Gastrocnemius medialis (tissue), 4 donors: ENCODE results near the gene C19orf44. TPM values are rescaled to one million over a fixed set of nuclear protein-coding genes. Genes with fewer than 3 reads are reported as not detected.
A peak's percentile ranks its signal among the peaks of the same experiment; 100 is the strongest.

Source experiments
- ATAC-seq, 2 donors: fragments of 150-250 bp; one replicate each; pipeline ENCODE4 v1.9.1; 2016
- DNase-seq, 2 donors: peaks; one replicate each; pipeline ENCODE4 v3.0.0-alpha.2; 2019
- H3K27ac ChIP-seq, 4 donors: fragments of 200-600 bp; sonication (generic); 1 replicate in 1 of 4; 2 replicates in 3 of 4; pipeline ENCODE4 v1.5.1; 2016 to 2018; ENCODE audit warnings: mild to moderate bottlenecking in 2 of 4, moderate library complexity in 1 of 4
- H3K27me3 ChIP-seq, 3 donors: fragments of 200-600 bp; sonication (generic) in 2 of 3; 1 replicate in 1 of 3; 2 replicates in 2 of 3; pipeline versions ENCODE4 v1.5.1 to v1.6.0; 2016 to 2019; ENCODE audit warnings: mild to moderate bottlenecking in 1 of 3, moderate library complexity in 1 of 3
- H3K36me3 ChIP-seq, 2 donors: fragments of 200-600 bp; sonication (generic) in 1 of 2; one replicate each; pipeline ENCODE4 v1.5.1; 2017 to 2018
- H3K4me1 ChIP-seq, 2 donors: fragments of 200-600 bp; sonication (generic) in 1 of 2; one replicate each; pipeline ENCODE4 v1.5.1; 2016 to 2017; ENCODE audit warnings: mild to moderate bottlenecking in 2 of 2
- H3K4me3 ChIP-seq, 4 donors: fragments of 200-600 bp; sonication (generic) in 3 of 4; 1 replicate in 1 of 4; 2 replicates in 3 of 4; pipeline ENCODE4 v1.5.1; 2016 to 2019; ENCODE audit warnings: mild to moderate bottlenecking in 2 of 4
- H3K9me3 ChIP-seq, 3 donors: fragments of 200-600 bp; sonication (generic) in 2 of 3; 1 replicate in 1 of 3; 2 replicates in 2 of 3; pipeline ENCODE4 v1.5.1; 2016 to 2019
- POLR2A ChIP-seq, 2 donors: fragments of 450-650 bp; IDR thresholded peaks; one replicate each; pipeline ENCODE4 v1.6.1; 2017; ENCODE audit warnings: antibody characterized with exemption in 2 of 2, mild to moderate bottlenecking in 2 of 2, moderate library complexity in 2 of 2
- in situ Hi-C, 4 donors: fragments of 200-750 bp; cut with MboI; loops; one replicate each; pipeline versions ENCODE4 v1.15.0 to v1.8.0; 2017; ENCODE audit warnings: low sequenced_read_pairs in 4 of 4
- intact Hi-C: fragments of 100-400 bp; cut with DNase I; formaldehyde crosslinking; loops from one replicate; pipeline ENCODE4 v1.15.1; 2023; ENCODE audit warnings: low total_unique reads
- total RNA-seq, 4 donors: library from RNA; depleted of rRNA; stranded (reverse); fragments of >200 nt; gene quantifications; one replicate each; pipeline versions ENCODE4 v1.1.0 to v1.2.3, GENCODE V29; 2016
- TF ChIP-seq, protein P1 (sequence below), 5 experiments: fragments of 450-650 bp in 3 of 5; fragments of 200-600 bp in 2 of 5; sonication (generic) in 2 of 5; IDR thresholded peaks in 4 of 5; conservative IDR thresholded peaks in 1 of 5; 1 replicate in 4 of 5; 2 replicates in 1 of 5; pipeline ENCODE4 v1.5.1; 2016 to 2019; ENCODE audit warnings: antibody characterized with exemption in 5 of 5, mild to moderate bottlenecking in 3 of 5, moderate library complexity in 3 of 5

The C19orf44 gene
- total RNA-seq, 4 donors from 2014 or later: 4.1 to 7.1 (median 5.0) TPM

DNA sequence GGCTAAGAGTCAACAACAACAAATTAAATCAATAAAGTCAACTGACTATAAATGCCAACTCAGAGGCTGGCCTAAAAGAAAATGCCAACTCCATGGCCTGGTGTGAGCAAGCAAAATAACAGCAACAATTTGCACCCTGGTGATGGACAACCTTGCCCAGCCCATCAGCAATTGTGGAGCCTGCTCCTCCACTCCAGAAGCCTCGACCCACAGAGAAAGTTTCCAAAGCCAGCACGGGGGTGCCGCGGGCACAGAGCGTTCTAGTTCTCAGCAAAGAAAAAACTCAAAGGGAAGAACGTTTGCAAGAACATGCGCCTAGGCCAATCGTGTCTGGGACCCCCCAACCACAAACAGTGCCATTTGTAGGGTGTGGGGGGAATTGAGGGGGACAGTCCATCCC lies 35.7 kb upstream of the C19orf44 start:
- Histone ChIP-seq H3K4me1 (peaks cover 90 to 93% of the 10 kb centered on the region in 2 donors), H3K9me3 (no peaks in the 10 kb centered on the region), H3K4me3 (no peak overlapping the region), H3K27me3 (no peaks in the 10 kb centered on the region), H3K27ac (peak overlapping the region; percentile 91 to 99 (median 96)), H3K36me3 (no peaks in the 10 kb centered on the region)
- in situ Hi-C loops (loop anchor here in 2 of 4 donors (25.0 kb wide), 1 partner anchor 1577 kb away; no protein-coding TSS in a partner anchor), intact Hi-C loops (loop anchor here (10.0 kb wide), 1 partner anchor 1146 kb away; no protein-coding TSS in a partner anchor)
- no peak for ATAC-seq
- DNase-seq: no peak
- TF ChIP-seq POLR2A (IDR thresholded peaks at IDR 0.05): no peak
- TF ChIP-seq, protein P1, sequence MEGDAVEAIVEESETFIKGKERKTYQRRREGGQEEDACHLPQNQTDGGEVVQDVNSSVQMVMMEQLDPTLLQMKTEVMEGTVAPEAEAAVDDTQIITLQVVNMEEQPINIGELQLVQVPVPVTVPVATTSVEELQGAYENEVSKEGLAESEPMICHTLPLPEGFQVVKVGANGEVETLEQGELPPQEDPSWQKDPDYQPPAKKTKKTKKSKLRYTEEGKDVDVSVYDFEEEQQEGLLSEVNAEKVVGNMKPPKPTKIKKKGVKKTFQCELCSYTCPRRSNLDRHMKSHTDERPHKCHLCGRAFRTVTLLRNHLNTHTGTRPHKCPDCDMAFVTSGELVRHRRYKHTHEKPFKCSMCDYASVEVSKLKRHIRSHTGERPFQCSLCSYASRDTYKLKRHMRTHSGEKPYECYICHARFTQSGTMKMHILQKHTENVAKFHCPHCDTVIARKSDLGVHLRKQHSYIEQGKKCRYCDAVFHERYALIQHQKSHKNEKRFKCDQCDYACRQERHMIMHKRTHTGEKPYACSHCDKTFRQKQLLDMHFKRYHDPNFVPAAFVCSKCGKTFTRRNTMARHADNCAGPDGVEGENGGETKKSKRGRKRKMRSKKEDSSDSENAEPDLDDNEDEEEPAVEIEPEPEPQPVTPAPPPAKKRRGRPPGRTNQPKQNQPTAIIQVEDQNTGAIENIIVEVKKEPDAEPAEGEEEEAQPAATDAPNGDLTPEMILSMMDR (IDR thresholded peaks at IDR 0.05 in 4 of 5, conservative IDR thresholded peaks at IDR 0.05 in 1 of 5): no peak

DNA sequence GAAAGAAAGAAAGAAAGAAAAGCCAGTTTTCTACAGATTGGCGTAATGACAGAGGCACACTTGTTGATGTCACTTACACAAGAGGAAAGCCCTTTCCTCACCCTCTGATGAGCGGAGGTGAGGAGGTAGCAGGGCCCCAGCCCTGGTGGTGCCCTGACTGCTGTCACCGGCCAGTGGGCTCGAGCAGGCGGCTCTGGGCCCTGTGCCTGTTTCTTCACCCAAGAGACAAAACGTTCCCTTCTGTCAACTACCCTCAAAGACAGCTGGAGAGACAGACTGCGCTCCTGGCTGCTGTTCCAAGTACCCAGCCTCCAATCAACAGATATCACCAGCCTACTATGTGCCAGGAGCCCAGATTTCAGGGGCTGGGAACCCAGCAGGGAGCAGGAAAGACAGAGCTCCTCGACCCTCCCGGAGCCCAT lies 34.6 kb upstream of the C19orf44 start:
- ATAC-seq (peak; percentile 49 to 61), DNase-seq (peak; percentile 94 to 97)
- H3K36me3 ChIP-seq: no peaks in the 10 kb centered on the region
- peak; percentile 79 to 87 for TF ChIP-seq POLR2A (IDR thresholded peaks at IDR 0.05)
- TF ChIP-seq, protein P1 (IDR thresholded peaks at IDR 0.05 in 4 of 5, conservative IDR thresholded peaks at IDR 0.05 in 1 of 5): peak in 1 of 5 experiments; percentile 29
- H3K27me3 ChIP-seq: no peaks in the 10 kb centered on the region
- in situ Hi-C loops: loop anchor here in 2 of 4 donors (25.0 kb wide), 1 partner anchor 1576 kb away; no protein-coding TSS in a partner anchor
- H3K27ac ChIP-seq: peak overlapping the region; percentile 91 to 99 (median 96)
- intact Hi-C loops: loop anchor here (2.0 to 10.0 kb wide), 3 partner anchors 15 to 1147 kb away; partner anchors contain the start of genes SMIM7 and TMEM38A
- H3K4me1 ChIP-seq: peaks cover 90 to 92% of the 10 kb centered on the region in 2 donors
- H3K4me3 ChIP-seq: peak overlapping the region in 1 of 4 donors; percentile 30
- H3K9me3 ChIP-seq: no peaks in the 10 kb centered on the region

DNA sequence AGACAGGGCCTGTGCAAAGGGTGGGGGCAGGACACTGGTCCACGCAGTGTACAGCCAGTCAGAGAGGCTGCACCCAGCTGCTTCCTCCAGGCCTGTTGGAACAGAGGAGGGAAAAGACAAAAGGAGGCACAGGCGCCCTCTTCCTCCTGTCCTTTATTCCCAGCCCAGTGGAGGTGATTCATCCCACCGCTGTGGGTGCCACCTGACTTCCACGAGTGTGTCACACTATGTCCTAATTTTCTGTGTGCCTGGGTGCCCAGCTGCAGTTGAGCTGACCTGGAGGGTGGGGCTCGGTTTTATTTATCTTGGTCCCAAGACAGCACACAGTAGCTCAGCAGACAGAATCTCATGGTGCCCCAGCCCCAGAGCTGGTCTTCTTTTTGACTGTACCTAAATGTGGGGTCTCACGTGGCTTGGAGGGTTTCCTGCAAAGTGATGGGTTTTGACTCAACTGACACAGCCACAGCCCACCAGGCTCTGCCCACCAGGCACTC lies 33.4 kb upstream of the C19orf44 start:
- H3K4me3 ChIP-seq: peak overlapping the region in 2 of 4 donors; percentile 9 to 23
- ATAC-seq: peak; percentile 50 to 52
- peaks cover 90 to 92% of the 10 kb centered on the region in 2 donors for H3K4me1 ChIP-seq
- in situ Hi-C loops: loop anchor here in 2 of 4 donors (25.0 kb wide), 1 partner anchor 1574 kb away; no protein-coding TSS in a partner anchor
- no peaks in the 10 kb centered on the region for H3K27me3 ChIP-seq
- intact Hi-C loops: loop anchor here (2.0 to 10.0 kb wide), 3 partner anchors 16 to 1148 kb away; partner anchors contain the start of genes SMIM7 and TMEM38A
- peak overlapping the region; percentile 91 to 99 (median 96) for H3K27ac ChIP-seq
- no peaks in the 10 kb centered on the region for H3K36me3 ChIP-seq
- H3K9me3 ChIP-seq: no peaks in the 10 kb centered on the region
- peak; percentile 94 to 97 for DNase-seq
- TF ChIP-seq POLR2A (IDR thresholded peaks at IDR 0.05): peak; percentile 81 to 83
- TF ChIP-seq, protein P1 (IDR thresholded peaks at IDR 0.05 in 4 of 5, conservative IDR thresholded peaks at IDR 0.05 in 1 of 5): peak in 1 of 5 experiments; percentile 44

DNA sequence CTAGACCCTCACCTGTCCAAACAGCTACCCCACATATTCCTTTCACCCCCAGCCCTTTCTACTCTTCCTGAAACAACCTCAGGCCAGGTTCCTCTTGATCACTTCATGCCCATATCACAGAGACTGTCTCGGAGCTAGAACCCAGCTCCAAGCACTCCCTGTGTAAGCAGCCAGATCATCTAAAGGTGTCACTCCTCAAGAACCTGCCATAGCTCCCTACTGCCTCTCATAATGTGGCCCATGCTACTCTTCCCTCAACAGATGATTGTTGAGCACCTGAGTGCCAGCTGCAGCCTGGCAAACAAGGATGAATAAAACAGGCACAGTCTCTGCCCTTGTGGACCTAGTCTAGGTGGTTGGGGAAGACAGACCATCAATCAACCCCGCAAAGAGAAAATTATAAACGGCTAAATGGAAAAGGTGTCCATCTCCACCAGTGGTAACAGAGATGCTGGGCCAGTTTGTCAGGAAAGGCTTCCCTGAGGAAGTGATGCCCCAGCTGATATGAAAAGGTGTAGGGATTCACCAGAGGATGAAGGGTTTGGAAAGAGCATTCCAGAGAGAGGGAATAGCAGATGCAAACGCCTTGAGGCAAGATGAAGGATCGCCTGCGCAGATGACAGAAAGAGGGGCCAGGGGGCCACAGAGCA lies 32.7 kb upstream of the C19orf44 start:
- TF ChIP-seq, protein P1 (IDR thresholded peaks at IDR 0.05 in 4 of 5, conservative IDR thresholded peaks at IDR 0.05 in 1 of 5): no peak
- TF ChIP-seq POLR2A (IDR thresholded peaks at IDR 0.05): no peak
- Histone ChIP-seq H3K36me3 (no peaks in the 10 kb centered on the region), H3K4me3 (peak overlapping the region in 3 of 4 donors; percentile 9 to 23 (median 20)), H3K27ac (peak overlapping the region; percentile 91 to 99 (median 96)), H3K4me1 (peaks cover 90 to 92% of the 10 kb centered on the region in 2 donors), H3K9me3 (no peaks in the 10 kb centered on the region), H3K27me3 (no peaks in the 10 kb centered on the region)
- ATAC-seq: no peak
- no peak for DNase-seq
- intact Hi-C loops: loop anchor here (2.0 to 10.0 kb wide), 3 partner anchors 17 to 1149 kb away; partner anchors contain the start of genes SMIM7 and TMEM38A
- in situ Hi-C loops: loop anchor here in 2 of 4 donors (25.0 kb wide), 1 partner anchor 1574 kb away; no protein-coding TSS in a partner anchor
